GM12874 (cell line): ENCODE results near the gene LYST.

Source experiments
- TF ChIP-seq, protein P1 (sequence below): IDR thresholded peaks from 2 replicates; pipeline ENCODE4 v1.5.1; 2011; ENCODE audit warnings: low read depth, mild to moderate bottlenecking, control low read depth, low read length, moderate library complexity; ENCODE audit not compliant: insufficient read depth

The LYST gene

DNA sequence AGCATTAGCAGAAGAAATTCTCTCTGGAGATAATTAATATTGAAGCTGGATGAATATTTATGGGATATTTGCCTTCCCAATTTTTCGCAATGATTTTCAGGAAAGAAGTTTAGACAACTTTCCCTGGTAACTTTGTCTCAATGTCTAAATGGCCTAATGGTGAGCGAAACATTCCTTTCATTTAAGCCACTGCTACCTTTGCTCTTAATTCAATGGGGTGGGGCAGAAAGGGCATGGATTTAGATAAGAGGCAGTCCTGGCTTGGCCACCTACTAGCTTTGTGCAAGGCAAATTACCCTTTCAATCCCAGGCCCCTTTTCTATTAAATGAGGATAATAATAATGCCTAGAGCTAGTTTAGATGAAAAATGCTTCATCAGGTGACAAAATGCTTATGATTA lies 27.1 kb upstream of the LYST start:
- TF ChIP-seq, protein P1, sequence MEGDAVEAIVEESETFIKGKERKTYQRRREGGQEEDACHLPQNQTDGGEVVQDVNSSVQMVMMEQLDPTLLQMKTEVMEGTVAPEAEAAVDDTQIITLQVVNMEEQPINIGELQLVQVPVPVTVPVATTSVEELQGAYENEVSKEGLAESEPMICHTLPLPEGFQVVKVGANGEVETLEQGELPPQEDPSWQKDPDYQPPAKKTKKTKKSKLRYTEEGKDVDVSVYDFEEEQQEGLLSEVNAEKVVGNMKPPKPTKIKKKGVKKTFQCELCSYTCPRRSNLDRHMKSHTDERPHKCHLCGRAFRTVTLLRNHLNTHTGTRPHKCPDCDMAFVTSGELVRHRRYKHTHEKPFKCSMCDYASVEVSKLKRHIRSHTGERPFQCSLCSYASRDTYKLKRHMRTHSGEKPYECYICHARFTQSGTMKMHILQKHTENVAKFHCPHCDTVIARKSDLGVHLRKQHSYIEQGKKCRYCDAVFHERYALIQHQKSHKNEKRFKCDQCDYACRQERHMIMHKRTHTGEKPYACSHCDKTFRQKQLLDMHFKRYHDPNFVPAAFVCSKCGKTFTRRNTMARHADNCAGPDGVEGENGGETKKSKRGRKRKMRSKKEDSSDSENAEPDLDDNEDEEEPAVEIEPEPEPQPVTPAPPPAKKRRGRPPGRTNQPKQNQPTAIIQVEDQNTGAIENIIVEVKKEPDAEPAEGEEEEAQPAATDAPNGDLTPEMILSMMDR = no peak

DNA sequence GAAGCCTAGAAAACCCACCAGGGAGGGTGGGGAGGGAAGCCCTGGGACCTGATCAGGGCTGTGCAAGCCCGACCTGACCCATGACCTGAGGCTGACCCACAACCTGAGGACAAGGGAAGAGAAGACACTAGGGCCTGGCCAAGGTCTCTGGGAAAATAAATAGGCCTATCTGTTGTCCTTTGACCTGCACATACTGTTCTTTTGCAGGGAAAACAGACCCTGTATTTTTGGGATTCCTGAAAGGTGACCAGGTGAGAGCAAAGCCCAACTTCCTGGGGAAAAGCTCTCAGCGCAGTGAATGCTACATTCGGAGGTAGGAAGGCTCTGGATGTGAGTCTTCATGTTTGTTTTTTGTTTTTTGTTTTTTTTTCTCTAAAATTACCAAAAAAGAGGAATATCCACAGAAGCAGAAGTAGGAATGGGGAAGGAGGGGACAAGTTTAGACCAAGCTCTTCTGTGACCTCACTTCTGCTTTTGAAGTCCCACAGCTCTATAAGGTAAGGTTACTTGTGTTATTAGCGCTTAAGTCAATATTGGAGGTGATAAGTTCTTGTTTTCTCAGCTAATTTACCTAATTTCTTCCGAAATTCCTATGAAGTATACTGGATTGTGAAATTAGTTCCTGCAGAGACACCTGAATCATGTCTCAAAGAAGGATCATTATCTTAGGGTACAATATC lies 26.2 kb upstream of the LYST start:
- TF ChIP-seq, protein P1 = no peak

DNA sequence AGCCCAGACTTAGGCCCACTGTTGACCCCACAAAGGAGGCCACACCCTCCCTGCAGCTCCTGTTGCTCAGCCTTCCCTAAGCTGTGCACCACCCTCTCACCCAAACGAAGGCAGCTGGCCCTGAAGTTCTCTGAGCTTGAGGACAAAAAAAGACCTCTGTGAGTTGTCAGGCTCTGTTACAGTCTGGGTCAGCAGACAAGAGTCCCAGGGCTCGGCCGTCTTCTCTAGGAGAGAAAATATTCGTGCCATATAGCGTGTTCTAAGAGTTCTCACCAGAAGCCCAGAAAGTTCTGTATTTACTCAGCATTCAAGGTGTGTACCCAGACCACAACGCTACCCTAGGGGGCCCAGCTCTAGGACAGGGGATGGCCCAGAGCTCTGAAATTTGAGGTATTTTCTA lies 25.5 kb upstream of the LYST start:
- TF ChIP-seq, protein P1 = no peak

DNA sequence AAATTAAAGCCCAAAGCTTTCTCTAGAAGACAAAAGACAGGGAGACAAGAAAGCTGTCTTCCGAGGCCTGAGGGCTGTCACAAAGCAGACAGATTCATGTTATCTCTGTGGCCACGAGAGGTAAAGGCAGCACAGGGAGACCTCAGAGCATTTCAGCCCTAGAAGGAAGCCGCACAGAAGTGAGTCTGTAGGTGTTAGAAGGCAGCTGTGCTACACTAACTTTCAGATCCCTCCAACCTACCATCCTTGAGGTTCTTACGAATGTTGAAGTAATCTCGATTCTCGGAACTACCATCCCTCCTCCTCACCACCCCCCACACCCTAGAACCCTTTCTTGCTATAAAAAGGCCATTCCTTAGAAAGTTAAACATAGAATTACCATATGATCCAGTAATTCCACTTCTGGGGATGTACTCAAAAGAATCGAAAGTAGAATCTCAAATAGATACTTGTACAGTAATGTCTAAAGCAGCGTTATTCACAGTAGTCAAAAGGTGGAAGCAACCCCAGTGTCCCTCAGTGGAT lies 21.5 kb upstream of the LYST start:
- TF ChIP-seq, protein P1 = no peak

DNA sequence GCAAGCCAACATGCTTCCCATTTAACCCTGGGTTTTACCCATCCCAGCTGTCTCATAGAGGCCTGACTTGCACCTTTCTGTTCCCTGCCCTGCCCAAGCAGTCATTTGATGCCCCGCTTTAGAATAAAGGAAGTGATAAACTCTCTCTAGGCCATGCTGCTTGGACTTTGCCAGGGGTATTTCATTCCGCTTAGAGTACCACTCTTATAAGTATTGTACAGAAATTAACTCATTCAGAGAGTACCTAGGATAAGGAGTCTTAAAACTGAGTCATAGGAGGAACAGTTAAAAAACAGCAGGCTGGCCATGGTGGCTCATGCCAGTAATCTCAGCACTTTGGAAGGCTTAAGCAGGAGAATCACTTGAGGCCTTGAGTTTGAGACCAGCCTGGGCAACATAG lies 21.0 kb upstream of the LYST start:
- TF ChIP-seq, protein P1 = no peak

DNA sequence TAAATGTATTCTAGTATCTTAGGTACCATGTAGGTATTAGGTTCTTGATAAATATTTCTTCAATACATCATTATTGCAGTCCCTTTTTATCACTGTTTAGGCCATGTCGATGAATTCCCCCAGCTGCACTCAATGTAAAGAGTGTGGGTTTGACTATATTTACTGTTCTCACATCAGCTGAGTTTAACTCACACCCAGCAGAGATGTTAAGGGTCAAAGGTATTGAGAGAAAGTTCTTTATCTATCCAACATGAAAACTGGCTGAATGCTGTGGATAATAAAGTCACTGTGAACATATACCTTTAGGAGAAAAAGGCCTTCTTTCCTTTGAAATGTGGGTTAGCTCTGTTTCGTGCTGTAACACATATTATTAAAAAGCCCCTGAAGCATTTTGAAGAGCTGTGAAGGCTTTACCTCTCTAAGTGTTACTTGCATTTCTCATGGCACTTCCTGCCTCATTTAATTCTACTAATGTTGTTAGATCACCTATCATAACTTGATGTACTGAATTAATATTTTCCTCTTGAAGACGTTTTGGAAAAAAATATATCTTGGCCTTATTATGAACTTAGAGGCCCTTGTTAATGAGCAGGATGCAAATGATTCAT lies 19.1 kb upstream of the LYST start:
- TF ChIP-seq, protein P1 = no peak

DNA sequence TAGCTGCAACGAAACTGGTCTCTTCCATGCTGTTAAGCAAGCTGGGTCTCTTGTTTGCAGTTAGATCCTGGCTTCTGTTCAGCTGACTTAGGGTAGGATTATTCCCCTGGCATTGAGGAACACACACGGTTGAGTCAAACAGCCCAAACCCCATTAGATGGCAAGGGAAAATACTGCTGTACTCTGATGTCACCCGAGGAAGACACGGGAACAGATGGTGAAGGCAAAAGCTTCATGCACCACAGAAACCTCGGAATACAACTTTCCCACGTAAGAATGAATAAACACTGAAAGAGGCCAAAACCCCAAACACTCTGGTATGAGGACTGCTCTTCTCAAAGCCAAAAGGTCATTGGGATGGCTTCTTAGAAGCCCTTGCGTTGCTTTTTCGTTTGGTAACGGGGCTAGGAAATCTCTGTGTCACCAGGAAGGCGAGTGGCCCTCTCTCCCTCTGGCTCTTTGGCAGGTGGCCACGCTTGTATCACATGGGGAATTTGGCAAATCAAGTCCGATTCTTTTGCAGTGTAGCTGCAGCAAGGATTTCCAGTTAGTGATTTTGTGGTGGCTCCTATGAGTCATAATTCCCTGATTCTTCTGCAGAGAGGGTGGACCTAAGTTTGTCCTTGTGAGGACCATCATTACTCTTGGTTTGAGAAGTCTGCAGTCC lies 16.7 kb upstream of the LYST start:
- TF ChIP-seq, protein P1 = no peak
